ENCODE measurements around the gene ANKRD11. TPM values are rescaled to one million over a fixed set of nuclear protein-coding genes. Genes with fewer than 3 reads are reported as not detected.

Gene ANKRD11
- total RNA-seq, 1 experiment from 2014 or later: 297 TPM

- intact Hi-C loops (cut with micrococcal nuclease; ENCODE audit: unreplicated experiment): no loop called here
- TF ChIP-seq, protein P1, sequence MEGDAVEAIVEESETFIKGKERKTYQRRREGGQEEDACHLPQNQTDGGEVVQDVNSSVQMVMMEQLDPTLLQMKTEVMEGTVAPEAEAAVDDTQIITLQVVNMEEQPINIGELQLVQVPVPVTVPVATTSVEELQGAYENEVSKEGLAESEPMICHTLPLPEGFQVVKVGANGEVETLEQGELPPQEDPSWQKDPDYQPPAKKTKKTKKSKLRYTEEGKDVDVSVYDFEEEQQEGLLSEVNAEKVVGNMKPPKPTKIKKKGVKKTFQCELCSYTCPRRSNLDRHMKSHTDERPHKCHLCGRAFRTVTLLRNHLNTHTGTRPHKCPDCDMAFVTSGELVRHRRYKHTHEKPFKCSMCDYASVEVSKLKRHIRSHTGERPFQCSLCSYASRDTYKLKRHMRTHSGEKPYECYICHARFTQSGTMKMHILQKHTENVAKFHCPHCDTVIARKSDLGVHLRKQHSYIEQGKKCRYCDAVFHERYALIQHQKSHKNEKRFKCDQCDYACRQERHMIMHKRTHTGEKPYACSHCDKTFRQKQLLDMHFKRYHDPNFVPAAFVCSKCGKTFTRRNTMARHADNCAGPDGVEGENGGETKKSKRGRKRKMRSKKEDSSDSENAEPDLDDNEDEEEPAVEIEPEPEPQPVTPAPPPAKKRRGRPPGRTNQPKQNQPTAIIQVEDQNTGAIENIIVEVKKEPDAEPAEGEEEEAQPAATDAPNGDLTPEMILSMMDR (IDR thresholded peaks at IDR 0.05; ENCODE audit: insufficient read depth in 1 of 2, low read depth in 1 of 2, low read length in 1 of 2, severe bottlenecking in 1 of 2, unreplicated experiment in 1 of 2): no peak
- peaks cover 6% of the 10 kb centered on the region; the same call in 1 of the 2 replicates for H3K36me3 ChIP-seq (ENCODE audit: control insufficient read depth, insufficient read depth, low read length)
- no peaks in the 10 kb centered on the region for H3K27me3 Mint-ChIP-seq (ENCODE audit: insufficient read depth, unreplicated experiment)
- no peaks in the 10 kb centered on the region for H3K27me3 ChIP-seq (replicated peaks; ENCODE audit: control insufficient read depth, insufficient read depth, low read length)
- H3K4me1 Mint-ChIP-seq (ENCODE audit: low read depth, unreplicated experiment): no peaks in the 10 kb centered on the region
- no peak overlapping the region for H3K27ac Mint-ChIP-seq (ENCODE audit: unreplicated experiment)
- H3K4me1 ChIP-seq: no peaks in the 10 kb centered on the region
- no TSS peak for BruUV-seq (replicated peaks)
- no peak overlapping the region for H3K4me3 ChIP-seq (ENCODE audit: low read depth, low read length)
- H3K9me3 ChIP-seq: no peaks in the 10 kb centered on the region
- peaks cover 13% of the 10 kb centered on the region for H3K9me3 Mint-ChIP-seq (ENCODE audit: unreplicated experiment)
- DNase-seq: no peak
- CTCF ChIA-PET: no interaction called here
- POLR2A ChIA-PET: no interaction called here
- no peak overlapping the region for H3K4me3 Mint-ChIP-seq (ENCODE audit: unreplicated experiment)
- peaks cover 56% of the 10 kb centered on the region for H3K36me3 Mint-ChIP-seq (ENCODE audit: insufficient read depth, unreplicated experiment)
Observed at GRCh38 chr16:89221604-89222003, 268.8 kb downstream of the ANKRD11 start.

DNA sequence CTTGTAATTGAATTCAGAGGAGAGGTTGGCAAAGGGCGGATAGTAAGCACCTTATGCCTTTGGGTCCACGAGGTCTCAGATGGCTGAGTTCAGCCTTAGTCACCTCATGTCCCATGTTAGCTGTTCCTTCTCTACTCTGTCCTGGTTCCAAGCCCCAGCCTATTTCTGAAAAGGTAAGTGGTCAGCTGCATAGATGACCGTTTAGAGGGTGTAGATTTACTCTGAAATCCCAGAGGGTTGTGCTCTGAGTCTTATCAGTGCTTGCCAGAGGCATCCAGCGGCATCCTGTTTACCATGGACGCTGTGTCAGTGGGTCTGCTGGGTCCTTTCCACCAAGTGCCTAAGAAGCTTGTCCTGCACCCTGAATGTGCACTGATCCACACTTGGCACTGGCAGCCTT, 271.0 kb downstream of the ANKRD11 start:
- no TSS peak for BruUV-seq (replicated peaks)
- Mint-ChIP-seq H3K36me3 (ENCODE audit: insufficient read depth, unreplicated experiment) (peaks cover 34% of the 10 kb centered on the region), H3K4me3 (ENCODE audit: unreplicated experiment) (peak overlapping the region; percentile 50), H3K27me3 (ENCODE audit: insufficient read depth, unreplicated experiment) (no peaks in the 10 kb centered on the region), H3K27ac (ENCODE audit: unreplicated experiment) (no peak overlapping the region), H3K4me1 (ENCODE audit: low read depth, unreplicated experiment) (no peaks in the 10 kb centered on the region), H3K9me3 (ENCODE audit: unreplicated experiment) (no peaks in the 10 kb centered on the region)
- DNase-seq: no peak
- Histone ChIP-seq H3K36me3 (ENCODE audit: control insufficient read depth, insufficient read depth, low read length) (peaks cover 3% of the 10 kb centered on the region; the same call in 1 of the 2 replicates), H3K4me1 (no peaks in the 10 kb centered on the region), H3K4me3 (ENCODE audit: low read depth, low read length) (no peak overlapping the region), H3K9me3 (no peaks in the 10 kb centered on the region), H3K27me3 (replicated peaks; ENCODE audit: control insufficient read depth, insufficient read depth, low read length) (no peaks in the 10 kb centered on the region)
- TF ChIP-seq, protein P1 (IDR thresholded peaks at IDR 0.05; ENCODE audit: insufficient read depth in 1 of 2, low read depth in 1 of 2, low read length in 1 of 2, severe bottlenecking in 1 of 2, unreplicated experiment in 1 of 2): no peak
- CTCF ChIA-PET: no interaction called here
- intact Hi-C loops (cut with micrococcal nuclease; ENCODE audit: unreplicated experiment): no loop called here
- POLR2A ChIA-PET: no interaction called here

Other genes with a start within 250 kb of the ANKRD11 start
- 159 and 178 TPM in 2 replicates for gene SPG7, start 17.8 kb upstream of the ANKRD11 start, total RNA-seq (2022)
- 2,846 and 2,897 TPM in 2 replicates for gene RPL13, start 70.1 kb upstream of the ANKRD11 start, total RNA-seq (2022)
- 40.4 and 50.0 TPM in 2 replicates for gene CPNE7, start 85.2 kb upstream of the ANKRD11 start, total RNA-seq (2022)
- 7.8 and 8.1 TPM in 2 replicates for gene DPEP1, start 123.1 kb upstream of the ANKRD11 start, total RNA-seq (2022)
- gene CHMP1A, start 167.1 kb upstream of the ANKRD11 start, total RNA-seq (2022): 150 and 159 TPM in 2 replicates
- 19.7 and 29.1 TPM in 2 replicates for gene SPATA33, start 167.3 kb upstream of the ANKRD11 start, total RNA-seq (2022)
- 135 and 140 TPM in 2 replicates for gene CDK10, start 196.1 kb upstream of the ANKRD11 start, total RNA-seq (2022)
- 16.4 and 18.5 TPM in 2 replicates for gene SPATA2L, start 211.1 kb upstream of the ANKRD11 start, total RNA-seq (2022)
- gene VPS9D1, start 230.3 kb upstream of the ANKRD11 start, total RNA-seq (2022): 6.1 and 6.3 TPM in 2 replicates
- 28.1 and 35.4 TPM in 2 replicates for gene ZNF276, start 231.0 kb upstream of the ANKRD11 start, total RNA-seq (2022)

Measured in Caco-2 (cell line).